HL-60 (cell line): ENCODE data around the gene KCNJ12.

Source experiments
- CTCF ChIP-seq: IDR thresholded peaks from one replicate; pipeline ENCODE4 v1.5.1; 2011; ENCODE audit warnings: low read length, control low read depth, inconsistent platforms; ENCODE audit not compliant: insufficient read depth
- POLR2AphosphoS5 ChIP-seq: IDR thresholded peaks from 2 replicates; pipeline ENCODE4 v1.6.1; 2012; ENCODE audit warnings: low read depth

GRCh38 chr17:21363776-21364642 is 12.1 kb upstream of the KCNJ12 start:
- no peak for TF ChIP-seq POLR2AphosphoS5
- TF ChIP-seq CTCF, result no peak
